Suprapubic skin (tissue), 4 donors: Measurements from ENCODE around the gene ANKRD17. TPM values are rescaled to one million over a fixed set of nuclear protein-coding genes. Genes with fewer than 3 reads are reported as not detected.

Source experiments
- DNase-seq, 2 donors: peaks; one replicate each; pipeline ENCODE4 v3.0.0-alpha.2; 2019; ENCODE audit warnings: low spot score in 2 of 2
- H3K27ac ChIP-seq: fragments of 200-600 bp; sonication (generic); one replicate; pipeline ENCODE4 v1.5.1; 2019
- H3K27me3 ChIP-seq: fragments of 200-600 bp; sonication (generic); one replicate; pipeline ENCODE4 v1.5.1; 2019
- H3K36me3 ChIP-seq: fragments of 200-600 bp; sonication (generic); one replicate; pipeline ENCODE4 v1.5.1; 2019
- H3K4me1 ChIP-seq: fragments of 200-600 bp; sonication (generic); one replicate; pipeline ENCODE4 v1.5.1; 2019
- H3K4me3 ChIP-seq: fragments of 200-600 bp; sonication (generic); one replicate; pipeline ENCODE4 v1.5.1; 2019; ENCODE audit warnings: mild to moderate bottlenecking
- H3K9me3 ChIP-seq: fragments of 200-600 bp; sonication (generic); one replicate; pipeline ENCODE4 v1.5.1; 2019
- EP300 ChIP-seq: sonication (generic); formaldehyde crosslinking; IDR thresholded peaks from one replicate; pipeline ENCODE4 v1.6.1; 2017; ENCODE audit warnings: antibody characterized with exemption
- POLR2A ChIP-seq, 2 donors: fragments of 450-650 bp; IDR thresholded peaks; one replicate each; pipeline ENCODE4 v1.6.1; 2017; ENCODE audit warnings: antibody characterized with exemption in 2 of 2, mild to moderate bottlenecking in 2 of 2, moderate library complexity in 2 of 2
- POLR2AphosphoS5 ChIP-seq, 3 donors: sonication (generic); formaldehyde crosslinking; IDR thresholded peaks; one replicate each; pipeline ENCODE4 v1.6.1; 2017; ENCODE audit warnings: antibody characterized with exemption in 3 of 3
- WGBS: methylation state at CpG from one replicate; pipeline ENCODE4 v1.1.5; 2018; 5-methylcytosine and 5-hydroxymethylcytosine counted together
- total RNA-seq, 4 donors: library from RNA; depleted of rRNA; stranded (reverse); fragments of >200 nt; gene quantifications; one replicate each; pipeline ENCODE4 v1.1.0, GENCODE V29; 2016
- TF ChIP-seq, protein P1 (sequence below), 2 donors: fragments of 200-600 bp in 1 of 2; fragments of 450-650 bp in 1 of 2; sonication (generic) in 1 of 2; IDR thresholded peaks; one replicate each; pipeline ENCODE4 v1.5.1; 2016 to 2019; ENCODE audit warnings: antibody characterized with exemption in 2 of 2, mild to moderate bottlenecking in 1 of 2, moderate library complexity in 1 of 2

ANKRD17 gene
- total RNA-seq, 4 donors from 2014 or later = 68.2 to 80.2 (median 71.1) TPM

DNA sequence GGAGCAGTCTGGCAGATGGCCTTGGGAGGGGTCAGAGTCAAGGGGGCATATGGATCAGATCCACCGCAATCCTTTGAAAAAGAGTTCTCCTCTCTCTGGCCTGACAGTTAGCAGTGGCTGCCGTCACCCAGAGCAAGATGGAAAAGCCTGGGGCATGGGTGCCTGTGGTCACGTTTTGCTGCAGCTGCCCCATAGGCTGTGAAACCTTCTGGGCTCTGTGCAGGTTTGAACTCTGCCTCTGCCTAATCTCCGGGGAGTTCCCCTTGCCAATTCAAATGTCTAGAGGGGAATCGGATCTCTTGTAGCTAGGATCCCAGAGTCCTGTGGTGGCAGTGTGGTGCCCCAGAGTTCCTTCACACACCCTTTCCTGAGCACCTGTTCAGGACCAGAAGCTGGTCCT lies 23.4 kb upstream of the ANKRD17 start:
- Histone ChIP-seq H3K9me3 (no peaks in the 10 kb centered on the region), H3K4me3 (no peak overlapping the region), H3K4me1 (no peaks in the 10 kb centered on the region), H3K27ac (no peak overlapping the region), H3K36me3 (no peaks in the 10 kb centered on the region), H3K27me3 (no peaks in the 10 kb centered on the region)
- TF ChIP-seq POLR2AphosphoS5 (IDR thresholded peaks at IDR 0.05) (no peak), POLR2A (IDR thresholded peaks at IDR 0.05) (no peak), EP300 (no peak)
- TF ChIP-seq, protein P1, sequence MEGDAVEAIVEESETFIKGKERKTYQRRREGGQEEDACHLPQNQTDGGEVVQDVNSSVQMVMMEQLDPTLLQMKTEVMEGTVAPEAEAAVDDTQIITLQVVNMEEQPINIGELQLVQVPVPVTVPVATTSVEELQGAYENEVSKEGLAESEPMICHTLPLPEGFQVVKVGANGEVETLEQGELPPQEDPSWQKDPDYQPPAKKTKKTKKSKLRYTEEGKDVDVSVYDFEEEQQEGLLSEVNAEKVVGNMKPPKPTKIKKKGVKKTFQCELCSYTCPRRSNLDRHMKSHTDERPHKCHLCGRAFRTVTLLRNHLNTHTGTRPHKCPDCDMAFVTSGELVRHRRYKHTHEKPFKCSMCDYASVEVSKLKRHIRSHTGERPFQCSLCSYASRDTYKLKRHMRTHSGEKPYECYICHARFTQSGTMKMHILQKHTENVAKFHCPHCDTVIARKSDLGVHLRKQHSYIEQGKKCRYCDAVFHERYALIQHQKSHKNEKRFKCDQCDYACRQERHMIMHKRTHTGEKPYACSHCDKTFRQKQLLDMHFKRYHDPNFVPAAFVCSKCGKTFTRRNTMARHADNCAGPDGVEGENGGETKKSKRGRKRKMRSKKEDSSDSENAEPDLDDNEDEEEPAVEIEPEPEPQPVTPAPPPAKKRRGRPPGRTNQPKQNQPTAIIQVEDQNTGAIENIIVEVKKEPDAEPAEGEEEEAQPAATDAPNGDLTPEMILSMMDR (IDR thresholded peaks at IDR 0.05) = no peak
- WGBS = 100% methylated on average over 2 of the region's 5 CpGs
- no peak for DNase-seq

DNA sequence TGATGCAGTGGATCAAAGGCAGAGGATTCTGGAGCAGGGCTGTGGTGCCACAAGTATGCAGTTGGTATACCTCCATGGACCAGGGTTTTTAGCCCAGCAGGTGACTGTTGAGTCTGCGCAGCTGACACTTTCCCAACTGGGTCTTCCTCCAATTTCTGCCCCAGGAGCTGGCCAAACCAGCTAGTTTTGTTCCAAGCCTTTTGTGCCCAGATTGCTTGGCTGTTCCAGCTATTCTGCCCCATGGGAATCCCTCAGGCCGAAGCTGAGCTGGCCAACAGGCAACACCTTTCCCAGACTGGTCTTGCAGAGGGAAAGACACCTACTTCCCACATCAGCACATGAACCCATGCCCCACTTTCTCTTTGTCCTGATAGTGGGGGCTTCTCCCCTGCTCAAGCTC lies 22.8 kb upstream of the ANKRD17 start:
- no peak for TF ChIP-seq POLR2A (IDR thresholded peaks at IDR 0.05)
- TF ChIP-seq EP300 = no peak
- TF ChIP-seq, protein P1 (IDR thresholded peaks at IDR 0.05) = no peak
- TF ChIP-seq POLR2AphosphoS5 (IDR thresholded peaks at IDR 0.05) = no peak
- DNase-seq = no peak
- no peaks in the 10 kb centered on the region for H3K36me3 ChIP-seq
- 82% methylated on average over 2 of the region's 2 CpGs for WGBS
- H3K4me3 ChIP-seq = no peak overlapping the region
- H3K9me3 ChIP-seq = no peaks in the 10 kb centered on the region
- no peaks in the 10 kb centered on the region for H3K27me3 ChIP-seq
- H3K27ac ChIP-seq = no peak overlapping the region
- no peaks in the 10 kb centered on the region for H3K4me1 ChIP-seq

DNA sequence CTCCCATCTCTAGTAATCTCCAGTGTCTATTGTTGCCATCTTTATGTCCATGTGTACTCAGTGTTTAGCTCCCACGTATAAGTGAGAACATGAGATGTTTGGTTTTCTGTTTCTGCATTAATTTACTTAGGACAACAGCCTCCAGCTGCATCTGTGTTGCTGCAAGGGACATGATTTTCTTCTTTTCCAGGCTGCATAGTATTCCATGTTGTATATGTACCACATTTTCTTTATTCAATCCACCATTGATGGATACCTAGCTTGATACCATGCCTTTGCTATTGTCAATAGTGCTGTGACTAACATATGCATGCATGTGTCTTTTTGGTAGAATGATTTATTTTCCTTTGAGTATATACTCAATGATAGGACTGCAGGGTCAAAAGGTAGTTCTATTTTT lies 18.6 kb upstream of the ANKRD17 start:
- Histone ChIP-seq H3K27me3 (no peaks in the 10 kb centered on the region), H3K36me3 (no peaks in the 10 kb centered on the region), H3K4me3 (no peak overlapping the region), H3K27ac (no peak overlapping the region), H3K4me1 (no peaks in the 10 kb centered on the region), H3K9me3 (no peaks in the 10 kb centered on the region)
- TF ChIP-seq POLR2AphosphoS5 (IDR thresholded peaks at IDR 0.05) (no peak), EP300 (no peak), POLR2A (IDR thresholded peaks at IDR 0.05) (no peak)
- TF ChIP-seq, protein P1 (IDR thresholded peaks at IDR 0.05) = no peak
- WGBS = 92% methylated on average over 1 of the region's 1 CpG
- DNase-seq = no peak

DNA sequence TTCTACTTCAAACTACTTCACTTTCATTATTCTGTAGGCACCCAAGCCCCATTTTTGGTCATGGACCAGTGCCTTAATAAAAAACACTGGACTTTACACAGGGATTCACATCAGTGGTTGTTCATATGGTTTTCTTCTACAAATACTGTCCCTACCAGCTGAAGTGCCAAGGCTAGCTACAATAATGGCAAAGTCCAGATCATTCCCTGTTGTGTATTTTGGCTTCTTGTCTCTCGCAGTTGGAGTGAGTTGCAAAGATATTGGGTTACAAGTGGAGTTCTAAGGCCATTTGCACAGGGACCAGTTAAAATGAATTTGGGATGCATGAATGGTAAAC lies 16.7 kb upstream of the ANKRD17 start:
- no peaks in the 10 kb centered on the region for H3K27me3 ChIP-seq
- H3K4me1 ChIP-seq = no peaks in the 10 kb centered on the region
- TF ChIP-seq, protein P1 (IDR thresholded peaks at IDR 0.05) = no peak
- TF ChIP-seq EP300 (no peak), POLR2A (IDR thresholded peaks at IDR 0.05) (no peak), POLR2AphosphoS5 (IDR thresholded peaks at IDR 0.05) (no peak)
- 86% methylated on average over 1 of the region's 1 CpG for WGBS
- no peak overlapping the region for H3K4me3 ChIP-seq
- H3K9me3 ChIP-seq = no peaks in the 10 kb centered on the region
- H3K36me3 ChIP-seq = no peaks in the 10 kb centered on the region
- H3K27ac ChIP-seq = no peak overlapping the region
- no peak for DNase-seq

DNA sequence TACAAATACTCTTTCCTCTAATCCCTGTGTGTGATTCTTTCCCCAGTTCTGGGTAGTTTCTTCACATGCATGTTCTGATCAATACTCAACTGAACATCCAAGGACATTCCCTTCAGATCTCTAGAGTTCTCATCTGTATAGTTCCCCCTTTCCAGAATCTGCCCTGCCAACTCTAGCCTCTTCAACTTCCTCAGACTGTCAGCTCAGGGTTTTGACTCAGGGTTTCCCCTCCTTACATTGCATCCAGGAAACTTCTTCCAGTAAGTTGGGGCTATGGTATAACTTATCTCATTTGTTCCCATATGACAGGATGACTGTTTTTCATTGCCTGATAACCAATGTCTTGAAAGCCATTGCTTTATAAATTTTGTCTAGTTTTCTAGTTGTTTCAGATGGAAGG lies 14.2 kb upstream of the ANKRD17 start:
- Histone ChIP-seq H3K4me3 (no peak overlapping the region), H3K27me3 (no peaks in the 10 kb centered on the region), H3K9me3 (no peaks in the 10 kb centered on the region), H3K4me1 (no peaks in the 10 kb centered on the region), H3K27ac (no peak overlapping the region), H3K36me3 (no peaks in the 10 kb centered on the region)
- TF ChIP-seq POLR2AphosphoS5 (IDR thresholded peaks at IDR 0.05) = no peak
- TF ChIP-seq, protein P1 (IDR thresholded peaks at IDR 0.05) = no peak
- TF ChIP-seq POLR2A (IDR thresholded peaks at IDR 0.05) = no peak
- TF ChIP-seq EP300 = no peak
- DNase-seq = no peak
